ENCODE data around the gene FBXO46. TPM values are rescaled to one million over a fixed set of nuclear protein-coding genes. Genes with fewer than 3 reads are reported as not detected.
A peak's percentile ranks its signal among the peaks of the same experiment; 100 is the strongest.

FBXO46 gene
- total and polyA plus RNA-seq, 10 of the 15 experiments (the other 5 are each of a cell fraction or from before 2014, with no cell fraction given): 2.5 to 61.5 (median 13.7) TPM

- ChIA-PET SMC1A (ENCODE audit: uncharacterized antibody, unreplicated experiment) (interaction anchor here (0.6 to 4.5 kb wide), 21 partner anchors 8 to 213 kb away, joined by 3 to 31 read pairs (median 4); partner anchors contain the start of genes FBXO46 and GIPR), POLR2A (interaction anchor here (0.6 to 4.8 kb wide), 24 partner anchors 9 to 692 kb away, joined by 3 to 54 read pairs (median 4); partner anchors contain the start of genes FBXO46, SIX5 and TRAPPC6A), CTCF (interaction anchor here (0.6 to 4.6 kb wide), 27 partner anchors 11 to 264 kb away, joined by 3 to 73 read pairs (median 8); partner anchors contain the start of genes FBXO46, GIPR and SIX5), RAD21 (ENCODE audit: unreplicated experiment) (interaction anchor here (0.6 to 3.2 kb wide), 20 partner anchors 11 to 318 kb away, joined by 3 to 41 read pairs (median 5); partner anchors contain the start of genes DMWD, FBXO46, GIPR and SIX5)
- peak within 1 kb of the TSS; percentile 76 for H3K4me3 ChIP-seq
- H3K27ac ChIP-seq (ENCODE audit: control insufficient read depth, insufficient read depth): peak within 1 kb of the TSS; percentile 82
- peak within 1 kb of the TSS; percentile 99 for H2AFZ ChIP-seq (ENCODE audit: control insufficient read depth, low read depth, low read length)
- H3K79me2 ChIP-seq (ENCODE audit: control insufficient read depth, insufficient read depth, low read length): peaks cover 31% of the 10 kb centered on the region
- WGBS (ENCODE audit: insufficient coverage, insufficient replicate concordance, low lambda C conversion rate, missing lambda C conversion rate): 2% methylated on average over 36 of the region's 36 CpGs
- in situ Hi-C loops (cut with MboI) (no loop called here), intact Hi-C loops (cut with micrococcal nuclease; ENCODE audit: unreplicated experiment) (loop anchor here (5.0 kb wide), 2 partner anchors 76 to 109 kb away; partner anchors contain the start of genes OPA3 and SIX5)
- TSS peak; percentile 95 for BruUV-seq (replicated peaks)
- FAIRE-seq (no peak), ATAC-seq (peak; percentile 69), DNase-seq (ENCODE audit: low read depth, low spot score) (peak; percentile 83)
- peaks cover 8 to 27% of the 10 kb centered on the region in 2 experiments for H3K36me3 ChIP-seq (ENCODE audit: control insufficient read depth in 2 of 2, insufficient read depth in 2 of 2, low read length in 1 of 2)
- H3K27me3 ChIP-seq (replicated peaks in 1 of 2; ENCODE audit: control insufficient read depth in 2 of 2, insufficient read depth in 2 of 2, low read length in 1 of 2): no peaks in the 10 kb centered on the region
- H4K20me1 ChIP-seq (ENCODE audit: control insufficient read depth, insufficient read depth): no peaks in the 10 kb centered on the region
- H3K4me1 ChIP-seq (ENCODE audit: control insufficient read depth, insufficient read depth, low read length): peaks cover 10% of the 10 kb centered on the region
- no peaks in the 10 kb centered on the region for H3K9me3 ChIP-seq (replicated peaks; ENCODE audit: control insufficient read depth, insufficient read depth, low read length)
- H3K4me2 ChIP-seq (ENCODE audit: control insufficient read depth, insufficient read depth): peak within 1 kb of the TSS; percentile 97
- H3K9ac ChIP-seq (ENCODE audit: control insufficient read depth, insufficient read depth, low read length): peak within 1 kb of the TSS; percentile 92
- TF ChIP-seq GABPA (IDR thresholded peaks at IDR 0.05; ENCODE audit: low read depth) (peak; percentile 96), TARDBP (IDR thresholded peaks at IDR 0.05; ENCODE audit: borderline replicate concordance) (no peak), JUND (IDR thresholded peaks at IDR 0.05; ENCODE audit: low read depth, low read length) (0 out of 2 replicates have a peak, but pooled peaks have one; percentile 20), FOXM1 (IDR thresholded peaks at IDR 0.05; ENCODE audit: low read depth, low read length) (no peak), DPF2 (IDR thresholded peaks at IDR 0.05) (no peak), PAX5 (IDR thresholded peaks at IDR 0.05; ENCODE audit: borderline replicate concordance, low read depth, low read length) (no peak), PKNOX1 (IDR thresholded peaks at IDR 0.05) (no peak), MLLT1 (IDR thresholded peaks at IDR 0.05) (peak; percentile 6; the same call in 1 of the 2 replicates), BACH1 (IDR thresholded peaks at IDR 0.05; ENCODE audit: borderline replicate concordance) (0 out of 2 replicates have a peak, but pooled peaks have one; percentile 58), POLR2AphosphoS5 (IDR thresholded peaks at IDR 0.05; ENCODE audit: low read length) (peak; percentile 97), TCF3 (IDR thresholded peaks at IDR 0.05; ENCODE audit: borderline replicate concordance, insufficient read depth, low read depth, low read length) (no peak; the same call in 1 of the 2 replicates), BMI1 (IDR thresholded peaks at IDR 0.05; ENCODE audit: borderline replicate concordance) (peak; percentile 66; the same call in 1 of the 2 replicates), KDM1A (IDR thresholded peaks at IDR 0.05; ENCODE audit: borderline replicate concordance) (no peak), HSF1 (IDR thresholded peaks at IDR 0.05; ENCODE audit: low read depth, low read length) (no peak), POLR2A (IDR thresholded peaks at IDR 0.05; ENCODE audit: low read depth, low read length) (peak; percentile 97), NBN (IDR thresholded peaks at IDR 0.05) (peak; percentile 75), BCL11A (IDR thresholded peaks at IDR 0.05; ENCODE audit: low read depth, low read length) (no peak), RUNX3 (IDR thresholded peaks at IDR 0.05; ENCODE audit: low read length) (no peak), HDAC2 (IDR thresholded peaks at IDR 0.05) (0 out of 2 replicates have a peak, but pooled peaks have one; percentile 84), PML (IDR thresholded peaks at IDR 0.05; ENCODE audit: low read length) (peak; percentile 67; the same call in 1 of the 2 replicates), ETV6 (conservative IDR thresholded peaks at IDR 0.05 in 1 of 2, IDR thresholded peaks at IDR 0.05 in 1 of 2; ENCODE audit: borderline replicate concordance in 1 of 2, low read depth in 1 of 2) (no peak), EGR1 (IDR thresholded peaks at IDR 0.05; ENCODE audit: borderline replicate concordance in 1 of 2, low read depth in 2 of 2, low read length in 2 of 2) (peak in 1 of 2 experiments; percentile 31; a peak in 1 of 3 replicates)
Observed at GRCh38 chr19:45691516-45692186, 39.0 kb downstream of the FBXO46 start, which contains the start of gene SNRPD2. Gene SNRPD2 (minus strand): TSS chr19:45691953. CDS start chr19:45691888, 65 bp downstream.
